ENCODE measurements around the gene TRMT61A.
A peak's percentile ranks its signal among the peaks of the same experiment; 100 is the strongest.
"Not testable (repeated sequence)": the region's sequence is repeated elsewhere in the genome, so short reads cannot be mapped to it uniquely, and the experiment has no call there.

The TRMT61A gene

GRCh38 chr14:103509864-103510723, 18.9 kb upstream of the TRMT61A start:
- TF ChIP-seq POLR2A (IDR thresholded peaks at IDR 0.05; ENCODE audit: low read depth, low read length) (no peak), TAF1 (IDR thresholded peaks at IDR 0.05; ENCODE audit: borderline replicate concordance, low read depth, low read length) (no peak), POLR2AphosphoS5 (IDR thresholded peaks at IDR 0.05; ENCODE audit: low read depth, low read length) (no peak)
- FAIRE-seq (no peak), DNase-seq (ENCODE audit: insufficient read length) (no peak)

DNA sequence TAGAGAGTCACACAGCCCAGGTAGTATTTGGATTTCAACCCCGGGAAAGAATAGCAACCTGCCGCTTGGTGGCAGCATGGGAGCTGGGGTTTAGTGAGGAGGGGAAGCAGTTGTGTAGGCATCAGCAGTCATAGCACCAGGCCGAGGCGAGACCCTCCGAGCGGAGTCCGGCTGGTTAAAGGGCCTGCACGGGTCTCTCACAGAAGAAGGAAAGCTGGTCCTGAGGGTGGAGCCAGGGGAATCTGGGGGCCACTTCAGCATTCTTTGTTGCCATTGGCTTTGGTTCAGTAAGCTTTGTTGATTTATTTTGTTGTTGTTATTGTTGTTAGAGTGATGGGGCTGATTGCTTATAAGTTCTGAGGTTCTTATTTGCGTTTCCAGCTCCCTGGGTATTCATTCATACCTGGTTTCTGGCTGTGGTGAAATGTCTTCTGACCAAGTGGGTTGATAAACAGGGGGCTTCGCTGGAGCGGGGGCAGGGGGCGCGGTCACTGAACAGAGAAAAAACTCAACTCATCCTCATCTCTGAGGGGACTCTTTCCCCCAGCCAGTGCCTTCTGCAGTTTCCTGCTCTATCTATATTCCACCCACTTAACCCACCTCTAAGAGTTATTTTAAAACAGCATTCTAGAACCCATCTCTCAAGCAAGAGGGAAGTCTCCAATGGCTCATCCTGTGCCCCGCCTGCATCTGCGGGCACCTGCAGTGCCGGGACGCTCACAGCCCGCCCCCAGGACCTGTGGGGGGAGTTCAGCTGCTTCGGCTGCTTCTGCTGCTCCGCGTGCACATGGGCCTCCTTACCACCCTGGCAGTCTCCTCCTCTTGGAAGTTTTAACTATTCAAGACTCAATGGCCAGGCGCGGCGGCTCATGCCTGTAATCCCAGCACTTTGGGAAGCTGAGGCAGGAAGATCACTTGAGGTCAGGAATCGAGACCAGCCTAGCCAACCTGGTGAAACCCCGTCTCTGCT, 18.0 kb upstream of the TRMT61A start:
- no peak for DNase-seq (ENCODE audit: insufficient read length)
- TF ChIP-seq TAF1 (IDR thresholded peaks at IDR 0.05; ENCODE audit: borderline replicate concordance, low read depth, low read length), result no peak
- TF ChIP-seq POLR2A (IDR thresholded peaks at IDR 0.05; ENCODE audit: low read depth, low read length), result no peak
- TF ChIP-seq POLR2AphosphoS5 (IDR thresholded peaks at IDR 0.05; ENCODE audit: low read depth, low read length), result no peak
- no peak for FAIRE-seq

- FAIRE-seq, result not testable (repeated sequence)
These were observed 16.8 kb upstream of the TRMT61A start for GRCh38 chr14:103512180-103512579.

DNA sequence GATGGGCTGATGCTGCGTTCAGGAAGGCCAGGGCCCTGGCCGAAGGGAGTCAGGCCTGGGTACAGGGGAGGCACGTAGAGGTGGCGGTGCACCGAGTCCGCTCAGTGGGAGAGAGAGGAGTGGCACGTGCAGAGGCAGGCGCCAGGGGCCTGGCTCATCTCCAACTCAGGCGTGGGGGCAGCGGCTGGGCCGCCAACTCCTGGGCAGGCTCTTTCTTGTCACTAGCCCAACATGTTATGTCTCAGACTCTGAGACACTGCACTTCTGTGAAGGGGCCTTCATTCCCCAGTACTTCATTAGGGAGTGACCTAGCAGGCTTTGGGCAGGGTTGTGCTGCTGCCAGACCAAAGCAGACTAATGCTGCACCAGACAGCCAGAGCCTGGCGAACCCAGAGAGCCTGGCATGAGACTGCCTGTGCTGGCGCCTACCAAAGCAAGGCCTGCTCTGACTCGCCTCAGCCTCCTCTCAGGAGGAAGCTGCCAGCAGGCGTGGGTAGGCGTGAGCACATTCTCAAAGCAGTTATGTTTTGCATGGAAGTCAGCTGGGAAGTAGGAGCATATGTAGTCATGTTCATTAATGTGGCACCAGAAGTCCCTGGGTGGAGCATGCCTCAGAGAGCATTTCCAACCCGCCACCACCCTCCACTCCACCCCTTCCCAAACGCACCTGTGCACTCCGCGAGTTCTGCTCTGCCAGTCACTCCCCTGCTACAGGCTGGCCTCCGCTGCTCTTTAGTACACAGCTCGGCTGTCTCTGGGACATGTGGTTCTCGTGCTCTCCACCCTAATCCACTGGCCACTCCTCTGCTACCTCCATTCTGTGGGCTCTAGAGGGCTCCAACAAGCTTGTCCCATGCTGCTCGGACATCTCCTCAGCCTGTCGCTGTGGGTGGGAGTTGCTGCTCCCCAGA, 16.0 kb upstream of the TRMT61A start:
- DNase-seq (ENCODE audit: insufficient read length), result no peak
- FAIRE-seq, result no peak
- TF ChIP-seq TAF1 (IDR thresholded peaks at IDR 0.05; ENCODE audit: borderline replicate concordance, low read depth, low read length) (no peak), POLR2A (IDR thresholded peaks at IDR 0.05; ENCODE audit: low read depth, low read length) (no peak), POLR2AphosphoS5 (IDR thresholded peaks at IDR 0.05; ENCODE audit: low read depth, low read length) (no peak)

More at GRCh38 chr14:103512180-103512579, 16.8 kb upstream of the TRMT61A start:
- not testable (repeated sequence) for DNase-seq (ENCODE audit: insufficient read length)

DNA sequence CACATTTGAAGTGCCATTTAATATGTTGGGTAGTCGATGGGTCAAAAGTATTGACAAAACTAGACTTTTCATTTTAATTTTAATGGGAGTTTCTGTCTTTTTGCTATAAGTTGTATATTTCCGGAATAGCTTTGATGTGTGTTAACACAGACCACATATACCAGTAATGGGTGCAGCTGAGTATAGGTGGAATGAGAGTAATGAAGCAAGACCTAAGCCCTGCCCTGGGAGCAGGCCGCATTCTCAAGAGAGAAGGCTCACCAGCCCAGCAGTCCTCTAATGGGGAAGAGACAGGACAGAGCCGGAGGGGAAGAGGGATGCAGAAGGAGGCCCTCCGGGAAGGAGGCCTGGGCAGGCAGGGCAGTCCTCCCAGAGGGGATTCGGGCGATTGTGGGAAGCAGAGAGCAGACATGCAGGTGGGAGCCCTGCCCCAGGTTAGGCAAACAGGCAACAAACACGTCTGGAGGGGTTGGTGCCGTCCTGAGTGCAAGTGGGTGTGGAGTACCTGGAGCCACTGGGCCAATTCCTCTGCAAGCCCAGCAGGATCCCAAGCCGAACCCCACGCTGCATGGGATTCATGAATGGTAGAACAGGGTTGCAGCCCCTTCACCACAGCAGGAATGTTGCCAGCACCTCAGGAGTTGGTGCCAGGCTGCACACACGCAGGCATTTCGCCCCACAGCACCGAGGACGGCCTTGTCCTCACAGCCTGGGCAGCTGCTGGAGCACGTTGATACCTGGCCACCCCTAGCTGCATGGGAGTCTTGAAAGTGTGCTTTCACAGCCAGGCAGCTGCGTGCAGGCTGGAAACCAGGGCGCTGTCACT, 14.2 kb upstream of the TRMT61A start:
- no peak for DNase-seq (ENCODE audit: insufficient read length)
- TF ChIP-seq POLR2AphosphoS5 (IDR thresholded peaks at IDR 0.05; ENCODE audit: low read depth, low read length) (no peak), POLR2A (IDR thresholded peaks at IDR 0.05; ENCODE audit: low read depth, low read length) (no peak), TAF1 (IDR thresholded peaks at IDR 0.05; ENCODE audit: borderline replicate concordance, low read depth, low read length) (no peak)
- FAIRE-seq, result no peak

DNA sequence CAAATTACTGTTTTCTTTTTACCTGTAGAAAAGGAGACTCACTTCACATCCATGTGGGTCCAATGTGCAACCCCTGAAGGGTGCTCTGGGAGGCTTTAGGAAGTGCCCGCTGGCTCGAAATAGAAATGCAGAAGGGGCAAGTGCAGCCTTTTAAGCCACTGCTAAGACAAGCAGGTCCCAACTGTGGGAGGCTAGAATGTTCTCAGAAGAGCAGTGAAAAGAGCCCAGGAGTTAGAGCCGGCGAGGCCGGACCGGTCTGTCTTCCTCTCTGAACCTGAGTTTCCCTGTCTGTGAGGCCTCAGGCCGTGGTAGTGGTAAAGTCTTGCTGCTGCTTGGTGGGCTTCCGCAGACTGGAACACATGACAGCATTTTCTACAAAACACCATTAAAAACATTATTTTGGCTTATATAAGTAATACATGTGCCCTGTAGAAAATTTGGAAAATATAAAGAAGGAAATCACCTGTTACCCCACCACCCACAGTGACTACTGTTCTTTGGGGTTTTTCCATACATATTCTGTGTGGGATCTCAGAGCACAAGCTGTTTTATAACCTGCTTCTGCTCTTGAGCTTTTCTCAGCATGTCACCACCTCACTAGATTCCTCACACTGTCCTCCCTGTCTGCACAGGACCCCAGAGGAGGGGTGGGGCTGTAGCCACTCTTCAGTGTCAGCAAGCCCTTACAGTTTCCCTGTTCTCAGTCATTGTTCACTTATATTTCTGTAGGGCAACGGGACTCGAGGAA, 12.4 kb upstream of the TRMT61A start:
- no peak for FAIRE-seq
- TF ChIP-seq POLR2AphosphoS5 (IDR thresholded peaks at IDR 0.05; ENCODE audit: low read depth, low read length), result no peak
- TF ChIP-seq POLR2A (IDR thresholded peaks at IDR 0.05; ENCODE audit: low read depth, low read length), result no peak
- TF ChIP-seq TAF1 (IDR thresholded peaks at IDR 0.05; ENCODE audit: borderline replicate concordance, low read depth, low read length), result no peak
- DNase-seq (ENCODE audit: insufficient read length), result no peak

DNA sequence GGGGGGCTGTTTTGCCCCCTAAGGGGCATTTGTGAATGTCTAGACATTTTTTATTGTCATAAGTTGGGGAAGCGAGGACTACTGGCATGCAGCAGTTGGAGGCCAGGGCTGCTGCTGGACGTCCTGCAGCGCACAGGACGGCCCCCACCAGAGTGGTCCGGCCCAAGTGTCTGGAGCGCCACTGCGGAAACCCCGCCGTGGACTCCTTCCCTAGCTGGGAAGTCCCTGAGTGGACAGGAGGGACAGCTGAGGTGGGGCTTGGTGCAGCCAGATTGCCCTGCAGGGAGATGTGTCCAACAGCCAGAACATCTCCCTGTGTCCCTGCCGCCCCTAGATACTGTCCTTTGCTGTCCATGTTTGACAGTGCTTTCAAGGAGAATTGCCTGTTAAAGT, 11.8 kb upstream of the TRMT61A start:
- DNase-seq (ENCODE audit: insufficient read length) (no peak), FAIRE-seq (no peak)

DNA sequence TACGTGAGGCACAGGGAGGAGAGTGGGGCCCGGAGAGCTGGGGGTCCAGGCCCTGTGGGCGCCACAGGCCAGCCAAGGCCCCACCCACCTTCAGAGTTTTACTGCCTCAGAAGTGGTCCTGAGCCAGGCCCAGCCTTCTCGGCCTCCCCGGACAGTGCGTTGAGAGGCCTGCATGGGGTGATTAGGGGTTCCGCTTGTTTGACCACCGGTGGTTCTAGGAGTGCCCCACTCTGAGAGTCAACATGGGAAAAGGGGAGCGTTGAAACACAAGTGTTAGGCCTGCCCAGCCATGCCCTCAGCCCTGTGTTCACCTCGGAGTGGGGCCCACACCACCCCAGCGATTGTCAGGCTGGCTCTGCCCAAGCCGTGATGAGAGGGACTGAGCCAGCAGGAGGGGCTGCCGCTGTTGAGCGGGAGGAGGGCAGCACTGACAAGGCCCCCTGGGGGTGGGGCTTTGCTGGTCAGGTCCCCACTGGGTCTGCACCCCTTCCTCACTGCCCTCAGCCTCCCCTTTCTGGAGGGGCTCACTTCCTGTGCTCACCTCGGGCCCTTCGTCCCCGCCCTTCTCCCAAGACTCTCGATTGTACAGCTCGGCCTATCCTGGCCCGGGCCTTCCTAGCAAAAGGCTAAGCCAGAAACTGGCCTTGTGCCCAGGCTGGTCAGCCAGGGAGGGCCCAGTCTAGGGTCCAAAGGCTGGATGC, 11.1 kb upstream of the TRMT61A start:
- DNase-seq (ENCODE audit: insufficient read length) (no peak), FAIRE-seq (no peak)
- TF ChIP-seq POLR2A (IDR thresholded peaks at IDR 0.05; ENCODE audit: low read depth, low read length), result no peak

More for the DNA sequence above, 11.8 kb upstream of the TRMT61A start:
- TF ChIP-seq POLR2A (IDR thresholded peaks at IDR 0.05; ENCODE audit: low read depth, low read length), result no peak
- no peak for TF ChIP-seq POLR2AphosphoS5 (IDR thresholded peaks at IDR 0.05; ENCODE audit: low read depth, low read length)
- no peak for TF ChIP-seq TAF1 (IDR thresholded peaks at IDR 0.05; ENCODE audit: borderline replicate concordance, low read depth, low read length)

DNA sequence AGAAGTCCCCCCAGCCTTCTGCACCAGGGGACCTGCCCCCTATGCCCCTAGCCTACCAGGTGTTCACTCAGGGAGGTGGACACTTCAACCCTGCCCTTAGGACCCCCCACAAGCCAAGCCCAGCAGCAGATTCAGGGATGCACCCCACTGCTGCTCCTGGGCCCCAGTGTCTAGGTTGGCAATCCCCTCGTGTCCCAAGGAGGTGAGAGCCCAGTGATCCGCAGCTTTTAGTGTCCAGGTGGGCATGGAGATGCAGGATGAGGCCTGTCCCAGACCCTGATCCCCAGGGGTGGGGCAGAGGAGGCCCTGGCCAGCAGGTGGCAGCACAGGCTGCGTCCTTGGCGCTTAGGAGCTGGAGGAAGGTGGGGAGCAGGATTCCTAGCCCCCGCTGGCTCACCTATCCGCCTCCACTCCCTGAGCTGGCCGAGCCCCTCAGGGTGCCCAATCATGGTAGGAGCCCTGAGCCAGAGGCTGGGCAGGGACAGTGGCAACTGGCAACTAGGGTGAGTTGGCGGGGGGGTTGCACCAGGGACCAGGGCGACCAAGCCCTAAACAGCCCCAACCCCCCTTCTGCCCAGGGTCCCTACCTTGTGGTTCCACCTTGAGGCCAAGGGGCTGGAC, 10.5 kb upstream of the TRMT61A start:
- TF ChIP-seq POLR2AphosphoS5 (IDR thresholded peaks at IDR 0.05; ENCODE audit: low read depth, low read length) (no peak), POLR2A (IDR thresholded peaks at IDR 0.05; ENCODE audit: low read depth, low read length) (no peak), TAF1 (IDR thresholded peaks at IDR 0.05; ENCODE audit: borderline replicate concordance, low read depth, low read length) (no peak)
- DNase-seq (ENCODE audit: insufficient read length) (peak; percentile 89), FAIRE-seq (peak; percentile 92)

Data from GM12892 (cell line).